Astrocyte (in vitro differentiated cells and primary cell): Measurements from ENCODE around the gene SLC36A2. TPM values are rescaled to one million over a fixed set of nuclear protein-coding genes. Genes with fewer than 3 reads are reported as not detected.

Source experiments
- DNase-seq: peaks from one replicate; pipeline ENCODE4 v3.0.0-alpha.2; 2010; ENCODE audit warnings: low read depth
- FAIRE-seq: peaks from 2 replicates; lab custom pipeline; 2011; peaks lifted over from hg19 to GRCh38; lab: Jason Lieb, UNC
- H2AFZ ChIP-seq: 2 replicates; pipeline ENCODE4 v1.6.0; 2012; ENCODE audit warnings: low read depth, low read length, inconsistent platforms
- H3K27ac ChIP-seq: 2 replicates; pipeline ENCODE4 v1.5.1; 2011; ENCODE audit warnings: low read depth, low read length, inconsistent platforms
- H3K27me3 ChIP-seq: 2 replicates; pipeline ENCODE4 v1.6.0; 2011; ENCODE audit warnings: low read length, inconsistent platforms; ENCODE audit not compliant: insufficient read depth
- H3K36me3 ChIP-seq: 2 replicates; pipeline ENCODE4 v1.5.1; 2011; ENCODE audit warnings: low read length, inconsistent platforms; ENCODE audit not compliant: insufficient read depth
- H3K4me1 ChIP-seq: 2 replicates; pipeline ENCODE4 v1.5.1; 2011; ENCODE audit warnings: low read length, inconsistent platforms; ENCODE audit not compliant: insufficient read depth
- H3K4me2 ChIP-seq: 2 replicates; pipeline ENCODE4 v1.6.0; 2012; ENCODE audit warnings: low read length, inconsistent platforms
- H3K4me3 ChIP-seq: 2 replicates; pipeline ENCODE4 v1.5.1; 2011; ENCODE audit warnings: low read depth, mild to moderate bottlenecking, low read length, inconsistent platforms; ENCODE audit not compliant: insufficient read depth
- H3K79me2 ChIP-seq: 2 replicates; pipeline ENCODE4 v1.6.0; 2012; ENCODE audit warnings: mild to moderate bottlenecking, low read length, inconsistent platforms; ENCODE audit not compliant: insufficient read depth
- H3K9ac ChIP-seq: 2 replicates; pipeline ENCODE4 v1.6.0; 2012; ENCODE audit warnings: mild to moderate bottlenecking, low read length, inconsistent platforms
- H3K9me3 ChIP-seq: 2 replicates; pipeline ENCODE4 v1.5.1; 2012; ENCODE audit warnings: low read depth, mild to moderate bottlenecking, low read length, inconsistent platforms; ENCODE audit not compliant: insufficient read depth
- H4K20me1 ChIP-seq: 2 replicates; pipeline ENCODE4 v1.6.0; 2012; ENCODE audit warnings: low read length, inconsistent platforms; ENCODE audit not compliant: insufficient read depth
- H3K27ac Mint-ChIP-seq: one replicate; pipeline ENCODE4 v1.8.0; 2021; ENCODE audit warnings: mild to moderate bottlenecking, mixed read lengths; ENCODE audit not compliant: unreplicated experiment
- H3K27me3 Mint-ChIP-seq: one replicate; pipeline ENCODE4 v1.8.0; 2021; ENCODE audit warnings: low read depth, mixed read lengths; ENCODE audit not compliant: unreplicated experiment
- H3K36me3 Mint-ChIP-seq: one replicate; pipeline ENCODE4 v1.8.0; 2021; ENCODE audit warnings: low read depth, mixed read lengths; ENCODE audit not compliant: unreplicated experiment
- H3K4me1 Mint-ChIP-seq: one replicate; pipeline ENCODE4 v1.8.0; 2021; ENCODE audit warnings: low read depth, mixed read lengths; ENCODE audit not compliant: unreplicated experiment
- H3K4me3 Mint-ChIP-seq: one replicate; pipeline ENCODE4 v1.8.0; 2021; ENCODE audit warnings: mild to moderate bottlenecking, moderate library complexity, mixed read lengths; ENCODE audit not compliant: unreplicated experiment
- H3K9me3 Mint-ChIP-seq: one replicate; pipeline ENCODE4 v1.8.0; 2021; ENCODE audit warnings: mild to moderate bottlenecking, mixed read lengths; ENCODE audit not compliant: unreplicated experiment
- CTCF ChIP-seq: IDR thresholded peaks from 2 replicates; pipeline ENCODE4 v1.5.1; 2011; ENCODE audit warnings: low read depth, mild to moderate bottlenecking, inconsistent platforms, low read length, moderate library complexity; ENCODE audit not compliant: insufficient read depth
- EZH2 ChIP-seq: IDR thresholded peaks from 2 replicates; pipeline ENCODE4 v1.6.1; 2012; ENCODE audit warnings: mild to moderate bottlenecking, low read length, inconsistent platforms; ENCODE audit not compliant: insufficient read depth
- total RNA-seq: library from RNA; stranded (reverse); gene quantifications from 2 replicates; pipeline ENCODE4 v1.2.1, GENCODE V29; 2021

Gene SLC36A2
- total RNA-seq, 1 donor from 2014 or later: not detected

DNA sequence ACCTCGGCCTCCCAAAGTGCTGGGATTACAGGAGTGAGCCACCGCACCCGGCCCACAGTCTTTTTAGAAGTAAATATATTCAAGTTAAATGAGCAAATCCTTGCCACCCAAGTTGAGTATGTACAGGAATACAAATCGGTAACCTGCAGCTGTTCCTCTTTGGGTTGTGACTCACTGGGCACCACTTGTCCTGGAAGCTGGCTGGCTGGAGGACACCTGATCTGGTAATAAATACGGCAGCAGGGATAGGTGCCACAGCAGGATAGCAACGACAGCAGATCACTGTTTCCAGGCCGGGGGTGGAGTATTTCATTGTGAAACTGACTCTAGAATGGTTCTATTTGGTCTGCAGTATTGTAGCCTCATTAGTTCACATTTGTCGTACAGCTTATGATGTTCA, 35.7 kb upstream of the SLC36A2 start:
- H3K36me3 Mint-ChIP-seq: no peaks in the 10 kb centered on the region
- Histone ChIP-seq H2AFZ (no peak overlapping the region), H4K20me1 (no peaks in the 10 kb centered on the region), H3K27me3 (no peaks in the 10 kb centered on the region), H3K9me3 (no peaks in the 10 kb centered on the region), H3K4me2 (no peak overlapping the region), H3K27ac (no peak overlapping the region), H3K4me3 (no peak overlapping the region), H3K9ac (no peak overlapping the region), H3K36me3 (no peaks in the 10 kb centered on the region), H3K79me2 (no peaks in the 10 kb centered on the region), H3K4me1 (no peaks in the 10 kb centered on the region)
- H3K4me1 Mint-ChIP-seq: peaks cover 4% of the 10 kb centered on the region
- H3K27ac Mint-ChIP-seq: no peak overlapping the region
- FAIRE-seq (no peak), DNase-seq (no peak)
- peaks cover 4% of the 10 kb centered on the region for H3K27me3 Mint-ChIP-seq
- H3K9me3 Mint-ChIP-seq: peaks cover 6% of the 10 kb centered on the region
- H3K4me3 Mint-ChIP-seq: no peak overlapping the region
- no peak for TF ChIP-seq EZH2
- no peak for TF ChIP-seq CTCF

- Histone ChIP-seq H3K4me2 (no peak overlapping the region), H3K9me3 (no peaks in the 10 kb centered on the region), H3K27me3 (no peaks in the 10 kb centered on the region), H3K36me3 (no peaks in the 10 kb centered on the region), H2AFZ (no peak overlapping the region), H3K9ac (no peak overlapping the region), H4K20me1 (no peaks in the 10 kb centered on the region), H3K79me2 (no peaks in the 10 kb centered on the region), H3K27ac (no peak overlapping the region), H3K4me3 (no peak overlapping the region), H3K4me1 (no peaks in the 10 kb centered on the region)
- no peaks in the 10 kb centered on the region for H3K36me3 Mint-ChIP-seq
- no peak for TF ChIP-seq EZH2
- TF ChIP-seq CTCF: no peak
- peaks cover 3% of the 10 kb centered on the region for H3K27me3 Mint-ChIP-seq
- no peak for DNase-seq
- peaks cover 6% of the 10 kb centered on the region for H3K9me3 Mint-ChIP-seq
- no peak for FAIRE-seq
- peaks cover 4% of the 10 kb centered on the region for H3K4me1 Mint-ChIP-seq
- no peak overlapping the region for H3K27ac Mint-ChIP-seq
- H3K4me3 Mint-ChIP-seq: no peak overlapping the region
These were observed 35.2 kb upstream of the SLC36A2 start for GRCh38 chr5:151382576-151382975.

GRCh38 chr5:151381899-151382298, 34.5 kb upstream of the SLC36A2 start:
- H3K4me3 Mint-ChIP-seq: no peak overlapping the region
- Histone ChIP-seq H2AFZ (no peak overlapping the region), H3K79me2 (no peaks in the 10 kb centered on the region), H4K20me1 (no peaks in the 10 kb centered on the region), H3K9ac (no peak overlapping the region), H3K27me3 (no peaks in the 10 kb centered on the region), H3K4me3 (no peak overlapping the region), H3K27ac (no peak overlapping the region), H3K9me3 (no peaks in the 10 kb centered on the region), H3K4me2 (no peak overlapping the region), H3K4me1 (no peaks in the 10 kb centered on the region), H3K36me3 (no peaks in the 10 kb centered on the region)
- H3K27me3 Mint-ChIP-seq: peaks cover under 1% of the 10 kb centered on the region
- peaks cover 6% of the 10 kb centered on the region for H3K9me3 Mint-ChIP-seq
- no peak overlapping the region for H3K27ac Mint-ChIP-seq
- no peak for FAIRE-seq
- H3K36me3 Mint-ChIP-seq: no peaks in the 10 kb centered on the region
- TF ChIP-seq CTCF: no peak
- TF ChIP-seq EZH2: no peak
- DNase-seq: no peak
- H3K4me1 Mint-ChIP-seq: peaks cover 4% of the 10 kb centered on the region
